ENCODE results near the gene RTTN. TPM values are rescaled to one million over a fixed set of nuclear protein-coding genes. Genes with fewer than 3 reads are reported as not detected.

Gene RTTN
- total and polyA plus RNA-seq, 2 donors (not counting 3 experiments of a cell fraction or from before 2014, with no cell fraction given): 3.1 to 17.4 TPM

DNA sequence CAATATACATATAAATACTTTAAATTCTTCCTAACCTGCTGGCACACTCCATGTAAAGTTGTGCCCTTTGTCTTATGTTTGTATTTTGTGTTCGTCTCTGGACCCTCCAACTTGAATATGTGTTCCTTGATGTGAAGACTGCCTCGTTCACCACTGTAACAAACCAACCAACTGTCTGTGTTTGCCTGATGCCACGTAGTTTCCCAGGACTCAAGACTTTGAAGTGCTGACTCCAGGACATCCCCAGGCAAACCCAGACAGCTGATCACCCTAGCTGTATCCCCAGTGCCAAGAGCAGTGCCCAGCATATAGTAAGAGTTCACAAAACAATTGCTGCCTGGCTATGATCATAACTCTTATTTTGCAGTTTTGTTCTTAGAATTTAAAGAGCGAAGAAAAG is 242.3 kb downstream of the RTTN start:
- intact Hi-C loops (cut with micrococcal nuclease): no loop called here
- Histone ChIP-seq H3K9me3 (replicated peaks; ENCODE audit: control insufficient read depth, insufficient read depth, low read length) (no peaks in the 10 kb centered on the region), H3K79me2 (ENCODE audit: control insufficient read depth, insufficient read depth, low read length) (no peaks in the 10 kb centered on the region), H3K27me3 (ENCODE audit: control insufficient read depth in 2 of 2, insufficient read depth in 2 of 2, low read length in 2 of 2) (no peaks in the 10 kb centered on the region), H3K9me1 (replicated peaks; ENCODE audit: control insufficient read depth, extremely low read depth, insufficient read depth, low read length) (no peaks in the 10 kb centered on the region), H3K36me3 (ENCODE audit: control insufficient read depth in 2 of 2, extremely low read depth in 1 of 2, insufficient read depth in 2 of 2, low read length in 2 of 2) (no peaks in the 10 kb centered on the region), H3K4me1 (ENCODE audit: control insufficient read depth, extremely low read depth, insufficient read depth, low read length) (no peaks in the 10 kb centered on the region), H2AFZ (ENCODE audit: low read depth, low read length) (no peak overlapping the region), H4K20me1 (replicated peaks; ENCODE audit: control insufficient read depth, extremely low read depth, insufficient read depth, low read length) (no peaks in the 10 kb centered on the region), H3K9ac (replicated peaks; ENCODE audit: extremely low read depth, insufficient read depth, low read length) (no peak overlapping the region), H3K4me3 (replicated peaks in 1 of 3; ENCODE audit: insufficient read depth in 1 of 3, low read depth in 1 of 3, low read length in 3 of 3) (no peak overlapping the region), H3K27ac (ENCODE audit: insufficient read depth, low read depth, low read length) (no peak overlapping the region), H3K4me2 (ENCODE audit: insufficient read depth, low read length) (no peak overlapping the region)
- dilution Hi-C loops (cut with MboI; ENCODE audit: extremely low pct_ligation_motif_present, low sequenced_read_pairs): no loop called here
- FAIRE-seq (no peak), DNase-seq (ENCODE audit: low read depth, low spot score) (no peak)
- POLR2A ChIA-PET: no interaction called here
- TF ChIP-seq MYC (IDR thresholded peaks at IDR 0.05; ENCODE audit: low read depth, low read length) (no peak), GATA2 (IDR thresholded peaks at IDR 0.05; ENCODE audit: insufficient read depth, insufficient read length, low read depth, low read length) (no peak), POLR2AphosphoS5 (IDR thresholded peaks at IDR 0.05; ENCODE audit: insufficient read depth, low read depth, low read length) (no peak), JUN (IDR thresholded peaks at IDR 0.05; ENCODE audit: borderline replicate concordance, insufficient read depth, insufficient read length, low read depth) (no peak), FOS (IDR thresholded peaks at IDR 0.05; ENCODE audit: borderline replicate concordance, insufficient read depth, low read length) (no peak), EZH2 (IDR thresholded peaks at IDR 0.05; ENCODE audit: borderline replicate concordance, low read depth, low read length, severe bottlenecking) (no peak)
- BruUV-seq (replicated peaks): no TSS peak
- CTCF ChIA-PET: no interaction called here

DNA sequence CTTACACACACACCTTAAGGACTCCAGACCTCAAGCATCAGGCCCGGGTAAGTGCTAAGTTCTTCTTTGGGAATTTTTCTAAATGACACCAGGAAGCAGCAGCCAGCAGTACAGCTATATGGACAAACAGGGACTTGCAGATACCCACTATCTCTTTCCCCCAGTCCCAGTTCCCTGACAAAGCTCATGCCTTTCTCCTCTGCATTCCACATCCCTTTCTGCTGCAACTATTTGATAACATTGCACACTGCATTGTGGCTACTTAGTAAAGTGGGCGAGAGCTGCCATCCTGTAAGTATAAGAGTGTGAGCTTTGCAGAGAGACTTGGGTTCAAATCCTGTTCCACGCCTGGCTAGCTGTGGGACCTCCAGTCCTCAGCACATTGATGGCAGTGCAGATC is 243.8 kb downstream of the RTTN start:
- H3K9ac ChIP-seq (replicated peaks; ENCODE audit: extremely low read depth, insufficient read depth, low read length): no peak overlapping the region
- DNase-seq (ENCODE audit: low read depth, low spot score) (no peak), FAIRE-seq (no peak)
- no peaks in the 10 kb centered on the region for H4K20me1 ChIP-seq (replicated peaks; ENCODE audit: control insufficient read depth, extremely low read depth, insufficient read depth, low read length)
- no peak for TF ChIP-seq CTCF (IDR thresholded peaks at IDR 0.05; ENCODE audit: extremely low read depth in 1 of 2, insufficient read depth in 1 of 2, low read depth in 1 of 2, low read length in 2 of 2)
- no peak for TF ChIP-seq EZH2 (IDR thresholded peaks at IDR 0.05; ENCODE audit: borderline replicate concordance, low read depth, low read length, severe bottlenecking)
- no peak for TF ChIP-seq MYC (IDR thresholded peaks at IDR 0.05; ENCODE audit: low read depth, low read length)
- TF ChIP-seq POLR2A (IDR thresholded peaks at IDR 0.05; ENCODE audit: low read depth, low read length): no peak
- no peak for TF ChIP-seq GATA2 (IDR thresholded peaks at IDR 0.05; ENCODE audit: insufficient read depth, insufficient read length, low read depth, low read length)
- H3K4me3 ChIP-seq (replicated peaks in 1 of 3; ENCODE audit: insufficient read depth in 1 of 3, low read depth in 1 of 3, low read length in 3 of 3): no peak overlapping the region
- CTCF ChIA-PET: no interaction called here
- no peaks in the 10 kb centered on the region for H3K9me1 ChIP-seq (replicated peaks; ENCODE audit: control insufficient read depth, extremely low read depth, insufficient read depth, low read length)
- H3K27ac ChIP-seq (ENCODE audit: insufficient read depth, low read depth, low read length): no peak overlapping the region
- BruUV-seq (replicated peaks): no TSS peak
- no peaks in the 10 kb centered on the region for H3K27me3 ChIP-seq (ENCODE audit: control insufficient read depth in 2 of 2, insufficient read depth in 2 of 2, low read length in 2 of 2)
- H3K79me2 ChIP-seq (ENCODE audit: control insufficient read depth, insufficient read depth, low read length): no peaks in the 10 kb centered on the region
- dilution Hi-C loops (cut with MboI; ENCODE audit: extremely low pct_ligation_motif_present, low sequenced_read_pairs): no loop called here
- POLR2A ChIA-PET: no interaction called here
- no peaks in the 10 kb centered on the region for H3K36me3 ChIP-seq (ENCODE audit: control insufficient read depth in 2 of 2, extremely low read depth in 1 of 2, insufficient read depth in 2 of 2, low read length in 2 of 2)
- no peaks in the 10 kb centered on the region for H3K9me3 ChIP-seq (replicated peaks; ENCODE audit: control insufficient read depth, insufficient read depth, low read length)
- no peak overlapping the region for H2AFZ ChIP-seq (ENCODE audit: low read depth, low read length)
- intact Hi-C loops (cut with micrococcal nuclease): no loop called here
- no peak overlapping the region for H3K4me2 ChIP-seq (ENCODE audit: insufficient read depth, low read length)
- no peaks in the 10 kb centered on the region for H3K4me1 ChIP-seq (ENCODE audit: control insufficient read depth, extremely low read depth, insufficient read depth, low read length)
